Ishikawa (cell line): ENCODE data around the gene TBATA.

ENCODE experiments used
- CEBPB ChIP-seq: IDR thresholded peaks from 2 replicates; pipeline ENCODE4 v1.6.1; 2012
- CREB1 ChIP-seq: IDR thresholded peaks from 2 replicates; pipeline ENCODE4 v1.6.1; 2012; ENCODE audit warnings: low read depth
- EGR1 ChIP-seq: IDR thresholded peaks from 2 replicates; pipeline ENCODE4 v1.6.1; 2012
- EP300 ChIP-seq: IDR thresholded peaks from 2 replicates; pipeline ENCODE4 v1.6.1; 2012; ENCODE audit warnings: borderline replicate concordance
- MAX ChIP-seq: IDR thresholded peaks from 2 replicates; pipeline ENCODE4 v1.6.1; 2012
- RAD21 ChIP-seq: IDR thresholded peaks from 2 replicates; pipeline ENCODE4 v1.6.1; 2012; ENCODE audit warnings: low read depth
- REST ChIP-seq: IDR thresholded peaks from 2 replicates; pipeline ENCODE4 v1.6.1; 2012; ENCODE audit warnings: low read depth, mild to moderate bottlenecking
- TAF1 ChIP-seq: IDR thresholded peaks from 2 replicates; pipeline ENCODE4 v1.6.1; 2012; ENCODE audit warnings: low read depth, mild to moderate bottlenecking
- TCF12 ChIP-seq: IDR thresholded peaks from 2 replicates; pipeline ENCODE4 v1.6.1; 2012; ENCODE audit warnings: low read depth

DNA sequence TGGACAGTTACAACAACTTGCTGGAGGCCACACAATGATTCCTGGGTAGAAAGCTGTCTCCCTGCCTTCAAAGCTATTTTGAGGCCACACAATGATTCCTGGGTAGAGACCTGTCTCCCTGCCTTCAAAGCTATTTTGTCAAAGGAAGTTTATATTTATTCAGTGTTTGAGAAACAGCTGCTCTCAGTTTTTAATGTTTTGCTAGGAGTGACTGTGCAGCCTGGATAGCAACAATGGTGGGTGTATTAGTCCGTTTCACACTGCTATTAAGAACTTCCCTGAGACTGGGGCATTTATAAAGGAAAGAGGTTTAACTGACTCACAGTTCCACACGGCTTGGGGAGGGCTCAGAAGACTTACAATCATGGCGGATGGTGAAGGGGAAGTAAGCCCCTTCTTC is 26.7 kb upstream of the TBATA start:
- TF ChIP-seq TAF1 (no peak), CREB1 (no peak), EP300 (no peak), CEBPB (no peak), RAD21 (no peak), EGR1 (no peak), MAX (no peak), TCF12 (no peak), REST (no peak)
